GM18873 (cell line): Measurements from ENCODE around the gene SACM1L.

Source experiments
- ATAC-seq: cut with Tn5 transposase; IDR thresholded peaks from one replicate; pipeline ENCODE4 v1.9.1; 2021; ENCODE audit warnings: mild to moderate bottlenecking, moderate library complexity, moderate number of reproducible peaks; ENCODE audit not compliant: unreplicated experiment, low FRiP score

The SACM1L gene

DNA sequence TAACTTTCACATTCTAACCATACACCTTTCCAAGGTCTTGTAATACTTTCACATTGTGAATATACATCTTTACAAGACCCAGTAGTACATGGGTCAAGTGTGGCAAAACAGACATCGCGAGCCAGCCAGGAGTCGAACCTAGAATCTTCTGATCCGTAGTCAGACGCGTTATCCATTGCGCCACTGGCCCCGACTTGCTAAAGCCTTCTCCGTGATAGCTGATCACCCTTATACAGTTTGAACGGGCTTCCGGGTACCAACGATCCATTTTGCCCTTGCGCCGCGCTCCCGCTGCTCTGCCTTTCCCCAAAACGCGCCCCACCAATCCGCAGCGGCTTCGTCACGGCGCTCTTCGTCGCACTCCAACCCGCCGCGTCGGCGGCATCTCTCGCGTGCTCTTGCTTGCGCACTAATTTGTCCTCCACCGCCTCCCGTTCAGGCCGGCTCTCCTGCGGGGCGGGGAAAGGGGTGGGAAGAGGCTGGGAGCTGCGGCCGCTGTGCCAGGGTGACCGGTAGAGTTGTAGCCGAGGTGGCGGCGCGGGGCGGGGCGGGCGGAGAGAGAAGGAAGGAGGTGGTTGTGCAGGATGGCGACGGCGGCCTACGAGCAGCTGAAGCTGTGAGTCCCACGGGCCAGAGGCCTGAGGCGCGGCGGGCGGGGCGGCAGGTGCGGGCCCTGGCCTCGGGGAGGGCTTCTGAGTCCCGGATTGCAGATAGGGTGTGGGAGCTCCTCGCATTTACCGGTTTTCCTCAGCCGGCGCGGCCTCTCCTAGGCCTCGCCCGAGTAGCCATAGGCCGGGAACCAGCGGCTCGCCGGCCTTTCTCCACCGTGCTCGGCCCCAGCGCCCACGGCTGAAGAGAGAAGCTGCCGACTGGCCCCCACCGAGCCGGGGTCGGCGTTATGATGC is at the start of gene SACM1L:
Gene SACM1L, plus strand, starts transcription at position 515 of the 905 bp plus-strand sequence. Its CDS starts 70 bp downstream, at position 585.
- ATAC-seq, result peak; percentile 82

DNA sequence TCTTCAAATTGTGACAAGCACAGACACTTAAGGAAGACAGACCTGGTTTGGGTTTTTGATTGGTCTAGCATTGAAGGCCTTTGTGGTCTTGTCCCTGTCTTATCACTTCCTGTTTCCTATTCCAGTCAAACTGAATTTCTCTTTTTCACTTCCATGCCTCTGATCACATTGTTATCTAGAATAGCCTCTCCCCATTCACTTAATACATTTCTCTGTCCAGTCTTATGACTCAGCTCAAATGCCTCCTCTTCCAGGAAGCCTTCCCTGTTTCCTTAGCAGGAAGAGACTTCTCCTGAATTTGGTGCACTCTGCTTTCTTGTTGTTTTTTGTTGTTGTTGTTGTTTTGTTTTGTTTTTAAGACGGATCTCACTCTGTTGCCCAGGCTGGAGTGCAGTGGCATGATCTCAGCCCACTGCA is 49.1 kb upstream of the SACM1L start:
- ATAC-seq, result no peak

DNA sequence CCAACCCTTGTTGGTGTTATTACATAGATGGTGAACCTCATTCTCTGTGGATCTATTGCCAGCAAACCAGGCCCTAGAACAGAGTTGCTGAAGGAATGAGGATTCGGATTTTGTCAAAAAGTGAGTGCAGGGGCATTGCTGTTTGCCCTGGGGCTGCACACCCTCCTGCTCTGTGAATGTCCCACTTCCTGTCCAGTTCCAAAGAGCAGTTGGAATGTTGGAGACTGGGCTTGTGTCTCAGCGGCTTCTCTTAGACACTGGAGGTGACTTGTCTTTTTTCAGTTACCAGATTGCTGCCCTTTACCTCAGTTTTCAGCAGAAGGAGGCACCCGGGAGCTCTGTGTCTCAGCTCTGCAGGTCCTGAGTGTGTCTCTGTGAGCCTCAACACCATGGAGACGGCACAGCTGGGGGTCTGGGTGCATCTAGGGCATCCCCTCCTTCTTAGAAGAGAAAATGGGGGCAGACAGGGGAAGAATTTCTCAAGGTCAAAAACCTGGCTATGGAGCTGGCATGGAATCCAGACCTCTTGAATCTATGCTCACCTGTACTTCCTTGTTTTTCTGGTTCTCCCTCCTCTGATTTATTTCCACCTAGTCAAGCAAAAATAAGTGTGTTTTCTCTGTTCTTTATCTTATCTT is 48.4 kb upstream of the SACM1L start:
- no peak for ATAC-seq

DNA sequence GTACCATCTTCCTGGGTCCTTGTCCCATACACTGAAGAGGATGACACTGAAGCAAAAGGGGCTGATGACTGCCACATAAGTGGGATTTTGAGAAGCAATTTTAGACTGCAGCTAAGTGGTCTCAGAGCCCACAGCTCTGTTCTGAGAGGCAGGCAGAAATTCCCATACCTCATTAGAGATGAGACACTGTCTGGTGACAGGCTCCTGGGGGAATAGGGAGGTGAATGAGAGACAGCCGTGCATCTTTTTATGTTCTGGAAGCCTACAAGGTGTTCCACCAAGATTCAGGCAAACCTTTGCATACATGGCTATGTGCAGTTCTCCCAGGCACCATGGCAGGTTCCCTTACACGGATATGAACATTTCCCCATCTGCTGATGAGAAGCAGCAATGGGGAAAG is 47.4 kb upstream of the SACM1L start:
- no peak for ATAC-seq

DNA sequence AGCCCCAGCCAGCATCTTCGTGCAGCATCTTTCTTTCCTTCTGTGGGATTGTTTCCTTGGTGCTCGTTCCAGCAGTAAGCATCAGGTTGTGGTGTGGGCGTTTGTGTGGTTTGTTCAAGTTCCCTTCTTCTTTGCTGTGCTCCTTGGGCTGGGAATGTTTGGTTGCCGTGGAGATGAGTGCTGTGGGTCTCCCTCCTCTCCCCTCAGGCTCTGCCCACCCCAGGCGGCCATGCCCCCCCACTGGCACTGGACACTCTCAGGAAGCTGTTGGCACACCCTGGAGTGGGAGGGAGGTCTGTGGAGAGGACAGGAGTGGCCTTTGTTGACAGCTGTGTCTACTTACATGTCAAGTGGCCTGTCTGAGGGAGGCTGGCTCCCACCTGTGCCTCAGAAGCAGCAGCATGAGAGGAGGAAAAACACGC is 46.5 kb upstream of the SACM1L start:
- ATAC-seq, result no peak

GRCh38 chr3:45644063-45644790 is 45.0 kb upstream of the SACM1L start:
- no peak for ATAC-seq

DNA sequence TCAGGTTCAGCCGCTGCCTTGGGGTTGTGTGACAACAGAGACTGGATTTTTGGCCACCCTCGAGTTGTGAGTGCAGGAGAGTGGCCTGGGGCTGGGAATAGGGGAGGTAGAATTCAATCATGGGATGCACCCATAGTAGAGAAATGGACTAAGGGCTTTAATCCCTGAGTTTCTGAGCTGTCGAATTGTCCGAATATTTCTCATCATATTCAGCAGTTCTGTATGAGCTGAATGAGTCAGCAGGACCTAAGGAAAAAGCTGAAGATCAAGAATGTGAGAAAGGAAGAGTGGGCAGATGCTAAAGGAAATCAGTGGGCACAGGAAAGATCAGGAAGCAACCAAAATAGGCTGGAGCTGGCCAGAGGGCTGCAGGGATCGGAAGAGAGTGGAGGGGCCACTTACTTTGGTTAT is 44.4 kb upstream of the SACM1L start:
- no peak for ATAC-seq

GRCh38 chr3:45646051-45646585 is 43.1 kb upstream of the SACM1L start:
- no peak for ATAC-seq

DNA sequence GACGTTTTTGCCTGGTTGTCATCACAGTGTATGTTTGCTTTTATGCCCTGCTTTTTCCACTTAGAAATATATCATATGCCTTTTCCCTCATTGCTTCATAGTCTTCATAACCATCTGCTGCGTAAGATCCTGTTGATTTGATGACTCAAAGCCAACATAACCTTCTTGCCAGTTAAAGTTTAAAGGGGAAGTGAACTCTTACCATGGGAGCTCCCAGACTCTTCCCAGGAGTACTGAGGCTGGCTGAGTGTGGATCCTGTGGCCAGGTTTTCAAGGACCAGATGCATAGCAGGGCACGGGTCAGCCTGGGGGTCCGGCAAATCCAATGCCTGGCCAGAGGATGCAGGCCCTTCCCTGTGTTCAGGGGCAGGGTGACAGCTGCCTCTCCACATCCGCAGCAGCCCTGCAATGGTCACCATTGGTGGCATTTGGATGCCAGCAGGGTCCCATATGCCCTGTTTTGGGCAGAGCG is 42.0 kb upstream of the SACM1L start:
- no peak for ATAC-seq

- ATAC-seq, result no peak
These were observed 36.0 kb upstream of the SACM1L start for GRCh38 chr3:45653205-45653604.

DNA sequence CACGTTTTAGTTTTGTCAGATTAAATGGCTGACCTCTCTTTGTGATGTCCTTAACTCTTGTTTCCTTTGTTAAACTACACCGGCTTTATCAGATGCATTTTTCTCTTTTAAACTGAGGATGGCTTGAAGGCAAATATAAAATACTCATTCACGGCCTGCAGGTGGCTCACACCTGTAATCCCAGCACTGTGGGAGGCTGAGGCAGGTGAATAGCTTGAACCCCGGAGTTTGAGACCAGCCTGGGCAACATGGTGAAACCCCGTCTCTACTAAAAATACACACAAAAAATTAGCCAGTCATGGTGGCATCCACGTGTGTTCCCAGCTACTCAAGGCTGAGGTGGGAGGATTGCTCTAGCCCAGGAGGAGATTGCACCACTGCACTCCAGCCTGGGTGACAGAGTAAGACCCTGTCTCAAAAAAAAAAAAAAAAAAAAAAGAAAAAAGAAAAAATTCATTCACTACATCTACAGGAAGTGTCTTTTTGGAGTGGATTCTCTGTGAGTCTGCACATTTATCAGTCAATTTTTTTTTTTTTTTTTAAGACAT is 34.7 kb upstream of the SACM1L start:
- no peak for ATAC-seq

DNA sequence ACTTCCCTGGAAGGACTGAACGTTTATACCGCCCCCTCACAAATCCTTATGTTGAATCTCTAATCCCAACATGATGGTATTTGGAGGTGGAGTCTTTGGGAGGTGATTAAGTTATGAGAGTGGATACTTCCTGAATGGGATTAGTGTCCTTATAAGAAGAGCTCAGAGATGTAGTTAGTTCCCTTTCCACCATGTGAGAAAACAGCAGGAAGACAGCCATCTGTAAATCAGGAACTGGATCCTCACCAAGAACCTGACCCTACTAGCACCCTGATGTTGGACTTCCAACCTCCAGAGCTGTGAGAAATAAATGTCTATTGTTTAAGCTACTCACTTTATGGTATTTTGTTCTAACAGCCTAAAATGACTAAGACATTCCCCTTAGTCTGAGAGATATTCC is 33.3 kb upstream of the SACM1L start:
- ATAC-seq, result no peak

GRCh38 chr3:45656575-45657363 is 32.4 kb upstream of the SACM1L start:
- no peak for ATAC-seq

DNA sequence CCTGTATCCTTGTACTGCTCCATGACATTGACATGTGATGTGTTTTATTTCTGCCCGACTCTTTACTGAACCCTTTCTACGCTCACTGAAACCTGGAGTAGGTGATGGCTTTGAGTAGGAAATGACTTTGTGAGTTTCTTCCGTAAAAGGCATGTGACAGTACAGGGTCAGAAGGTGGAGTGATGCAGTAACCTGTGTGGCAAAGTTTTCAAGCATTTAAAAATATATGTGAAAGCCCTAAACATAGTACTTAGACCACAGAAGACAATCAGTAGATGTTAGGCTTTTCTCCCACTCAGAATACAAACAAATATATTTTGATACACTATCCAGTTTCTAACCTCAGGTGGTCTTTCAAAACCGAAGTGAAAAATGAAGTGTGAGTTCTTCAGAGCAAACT is 31.3 kb upstream of the SACM1L start:
- ATAC-seq, result no peak

DNA sequence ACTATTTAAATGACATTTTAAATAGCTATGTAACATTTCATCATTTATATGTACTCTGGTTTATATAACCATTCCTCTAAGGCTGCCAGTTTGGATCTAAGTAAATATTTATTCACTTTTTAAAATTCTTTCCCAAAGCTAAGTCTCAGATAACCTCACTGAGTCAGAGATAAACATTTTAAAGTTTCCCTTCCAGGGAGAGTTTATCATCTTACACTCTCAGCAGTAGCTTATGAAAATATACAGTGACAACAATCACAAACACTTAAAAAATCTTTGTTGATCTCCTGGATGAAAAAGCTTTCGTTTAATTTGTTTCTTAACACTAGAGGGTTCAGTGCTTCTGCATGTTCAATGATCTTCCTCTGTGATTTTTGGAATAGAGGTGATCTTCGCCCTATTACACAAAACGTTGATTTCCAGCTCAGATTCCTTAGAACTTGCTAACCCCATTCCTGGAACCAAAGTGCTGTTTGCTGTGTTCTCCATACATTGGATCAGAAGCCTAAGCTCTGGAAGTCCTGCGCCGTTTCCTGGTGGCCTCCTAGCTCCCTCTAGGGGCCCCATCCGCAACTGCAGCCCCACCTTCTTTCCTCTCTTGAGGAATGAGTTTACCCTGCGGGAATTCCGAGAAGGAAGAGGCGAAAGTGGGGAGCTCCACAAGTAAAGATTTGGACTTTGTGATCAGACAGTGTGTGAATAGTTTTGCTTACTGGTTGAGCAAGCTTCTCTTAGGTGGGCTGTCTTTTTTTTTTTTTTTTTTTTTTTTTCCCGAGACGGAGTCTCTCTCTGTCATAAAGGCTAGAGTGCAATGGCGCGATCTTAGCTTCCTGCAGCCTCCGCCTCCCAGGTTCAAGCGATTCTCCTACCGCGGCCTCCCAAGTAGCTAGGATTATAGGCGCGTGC is 29.3 kb upstream of the SACM1L start:
- no peak for ATAC-seq

DNA sequence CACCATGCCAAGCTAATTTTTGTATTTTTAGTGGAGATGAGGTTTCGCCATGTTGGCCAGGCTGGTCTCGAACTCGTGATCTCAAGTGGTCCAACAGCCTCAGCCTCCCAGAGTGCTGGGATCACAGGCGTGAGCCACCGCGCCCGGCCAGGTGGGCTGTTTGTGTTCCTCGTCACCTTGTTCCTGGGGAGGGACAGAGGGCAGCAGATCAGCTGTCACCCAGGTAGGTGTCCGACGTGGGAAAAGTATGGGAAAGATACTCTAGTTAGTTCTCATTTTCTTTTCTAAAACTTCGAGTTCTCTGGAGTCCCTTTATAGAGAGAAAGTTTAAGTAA is 28.7 kb upstream of the SACM1L start:
- no peak for ATAC-seq

DNA sequence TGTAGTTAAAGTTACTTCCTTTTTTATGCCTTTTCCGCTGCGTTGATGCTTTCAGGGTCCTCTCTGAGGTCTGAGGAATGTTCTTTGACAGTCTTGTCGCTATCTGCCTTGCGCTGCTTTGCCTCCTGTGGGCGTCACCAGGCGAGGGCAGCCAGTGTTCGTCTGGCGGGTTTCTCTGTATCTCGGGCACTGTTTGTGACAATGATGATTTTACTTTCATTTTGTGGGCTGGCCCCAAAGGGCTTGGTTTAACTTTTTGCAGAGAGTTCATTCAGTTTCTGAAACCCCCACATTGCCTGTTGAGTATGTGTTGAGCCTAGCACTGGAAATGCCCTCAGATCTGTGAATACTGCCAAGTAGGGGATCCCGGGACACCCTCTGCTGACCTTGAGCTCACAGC is 24.6 kb upstream of the SACM1L start:
- ATAC-seq, result peak; percentile 68

DNA sequence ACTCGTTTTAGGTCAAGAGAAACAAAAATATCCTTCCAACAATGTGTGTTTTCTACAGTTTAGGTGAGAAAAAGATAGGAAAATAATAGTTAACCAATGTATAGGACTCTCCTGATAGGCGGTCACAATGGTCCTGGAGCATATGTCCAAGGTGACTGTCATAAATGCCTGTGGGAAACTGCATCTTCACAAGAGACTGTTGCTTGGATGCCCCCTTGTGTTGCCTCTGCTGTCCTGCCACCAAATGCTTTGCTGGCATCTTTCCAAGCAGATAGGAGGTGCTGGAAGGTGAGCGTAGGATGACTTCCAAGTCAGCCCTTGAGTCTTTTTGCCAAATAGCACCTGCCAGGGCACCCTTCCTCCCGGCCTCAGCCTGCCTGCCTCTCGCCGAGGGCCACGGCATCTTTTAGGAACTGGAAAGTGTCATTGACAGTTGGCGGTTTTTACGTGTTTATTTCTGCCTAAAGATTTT is 24.1 kb upstream of the SACM1L start:
- ATAC-seq, result no peak
